Neutrophil (primary cell): Measurements from ENCODE around the gene SYNE3.
A peak's percentile ranks its signal among the peaks of the same experiment; 100 is the strongest.

ENCODE experiments used
- H3K27ac ChIP-seq: fragments of 200-600 bp; sonication (generic); 2 replicates; pipeline ENCODE4 v1.5.1; 2016; ENCODE audit warnings: mild to moderate bottlenecking, moderate library complexity
- H3K27me3 ChIP-seq: fragments of 200-600 bp; sonication (generic); 2 replicates; pipeline ENCODE4 v1.6.0; 2016; ENCODE audit warnings: mild to moderate bottlenecking
- H3K36me3 ChIP-seq: fragments of 200-600 bp; sonication (generic); 2 replicates; pipeline ENCODE4 v1.5.1; 2017
- H3K4me1 ChIP-seq, 2 experiments: fragments of 200-600 bp in 1 of 2; sonication (generic) in 1 of 2; 1 replicate in 1 of 2; 2 replicates in 1 of 2; pipeline versions ENCODE4 v1.5.1 to v1.6.1; 2013 to 2016; ENCODE audit warnings: low read depth in 1 of 2, low read length in 1 of 2, mild to moderate bottlenecking in 1 of 2, moderate library complexity in 1 of 2; ENCODE audit not compliant: control insufficient read depth in 1 of 2, insufficient read depth in 1 of 2
- H3K4me3 ChIP-seq, 2 experiments: fragments of 200-600 bp in 1 of 2; sonication (generic) in 1 of 2; 1 replicate in 1 of 2; 2 replicates in 1 of 2; pipeline ENCODE4 v1.5.1; 2013 to 2016; ENCODE audit warnings: low read depth in 1 of 2, low read length in 1 of 2, mild to moderate bottlenecking in 1 of 2, moderate library complexity in 1 of 2
- H3K9me3 ChIP-seq: fragments of 200-600 bp; sonication (generic); 2 replicates; pipeline ENCODE4 v1.5.1; 2016
- TF ChIP-seq, protein P1 (sequence below): fragments of 200-600 bp; sonication (generic); IDR thresholded peaks from 2 replicates; pipeline ENCODE4 v1.5.1; 2016; ENCODE audit warnings: antibody characterized with exemption

SYNE3 gene, protein sequence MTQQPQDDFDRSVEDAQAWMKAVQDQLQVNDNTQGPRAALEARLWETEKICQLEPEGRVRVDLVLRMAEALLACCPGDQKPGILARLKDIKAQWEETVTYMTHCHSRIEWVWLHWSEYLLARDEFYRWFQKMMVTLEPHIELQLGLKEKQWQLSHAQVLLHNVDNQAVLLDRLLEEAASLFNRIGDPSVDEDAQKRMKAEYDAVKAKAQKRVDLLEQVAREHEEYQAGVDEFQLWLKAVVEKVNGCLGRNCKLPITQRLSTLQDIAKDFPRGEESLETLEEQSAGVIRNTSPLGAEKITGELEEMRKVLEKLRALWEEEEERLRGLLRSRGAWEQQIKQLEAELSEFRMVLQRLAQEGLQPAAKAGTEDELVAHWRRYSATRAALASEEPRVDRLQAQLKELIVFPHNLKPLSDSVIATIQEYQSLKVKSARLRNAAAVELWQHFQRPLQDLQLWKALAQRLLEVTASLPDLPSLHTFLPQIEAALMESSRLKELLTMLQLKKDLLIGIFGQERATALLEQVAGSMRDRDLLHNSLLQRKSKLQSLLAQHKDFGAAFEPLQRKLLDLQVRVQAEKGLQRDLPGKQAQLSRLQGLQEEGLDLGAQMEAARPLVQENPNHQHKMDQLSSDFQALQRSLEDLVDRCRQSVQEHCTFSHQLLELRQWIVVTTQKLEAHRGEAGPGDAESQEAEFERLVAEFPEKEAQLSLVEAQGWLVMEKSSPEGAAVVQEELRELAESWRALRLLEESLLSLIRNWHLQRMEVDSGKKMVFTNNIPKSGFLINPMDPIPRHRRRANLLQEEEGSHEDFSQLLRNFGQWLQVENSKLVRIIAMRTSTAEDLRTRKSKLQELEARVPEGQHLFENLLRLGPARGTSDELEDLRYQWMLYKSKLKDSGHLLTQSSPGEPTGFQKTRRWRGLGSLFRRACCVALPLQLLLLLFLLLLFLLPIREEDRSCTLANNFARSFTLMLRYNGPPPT

DNA sequence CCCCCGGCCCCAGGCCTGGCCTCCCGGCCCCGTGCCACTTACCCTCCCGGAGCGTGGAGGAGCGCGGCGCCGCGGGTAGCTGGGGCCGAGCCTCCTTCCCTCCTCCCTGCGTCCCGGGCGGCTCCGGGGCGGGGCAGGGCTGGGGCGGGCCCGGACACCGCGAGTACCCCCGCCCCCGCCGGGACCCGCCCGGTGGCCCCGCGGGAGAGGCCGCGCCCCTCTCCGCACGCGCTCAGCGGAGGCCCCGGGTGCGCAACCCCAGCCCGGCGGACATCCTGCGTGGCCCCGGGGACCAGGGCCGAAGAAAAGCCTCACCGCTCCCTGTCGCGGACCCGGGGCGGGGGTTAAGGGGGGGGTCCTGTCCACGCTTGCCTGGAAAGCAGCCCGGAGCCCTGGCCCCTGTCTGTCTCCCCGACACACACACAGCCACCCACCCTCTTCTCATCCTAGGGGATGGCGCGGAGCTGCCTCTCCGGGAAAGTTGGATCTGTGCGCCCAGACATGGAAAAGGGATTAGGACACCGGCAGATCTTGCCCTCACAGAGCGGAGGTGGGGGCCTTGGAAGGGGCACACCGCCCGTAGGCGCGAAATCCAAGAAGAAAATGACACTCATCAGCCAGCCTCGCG lies at the start of gene SYNE3:
TSS of gene SYNE3 (minus strand) at position 97 of the 628 bp plus-strand sequence. CDS start 40,829 bp downstream, outside the sequence.
- H3K27ac ChIP-seq, result peak within 1 kb of the TSS; percentile 88
- no peaks in the 10 kb centered on the region for H3K27me3 ChIP-seq
- TF ChIP-seq, protein P1, sequence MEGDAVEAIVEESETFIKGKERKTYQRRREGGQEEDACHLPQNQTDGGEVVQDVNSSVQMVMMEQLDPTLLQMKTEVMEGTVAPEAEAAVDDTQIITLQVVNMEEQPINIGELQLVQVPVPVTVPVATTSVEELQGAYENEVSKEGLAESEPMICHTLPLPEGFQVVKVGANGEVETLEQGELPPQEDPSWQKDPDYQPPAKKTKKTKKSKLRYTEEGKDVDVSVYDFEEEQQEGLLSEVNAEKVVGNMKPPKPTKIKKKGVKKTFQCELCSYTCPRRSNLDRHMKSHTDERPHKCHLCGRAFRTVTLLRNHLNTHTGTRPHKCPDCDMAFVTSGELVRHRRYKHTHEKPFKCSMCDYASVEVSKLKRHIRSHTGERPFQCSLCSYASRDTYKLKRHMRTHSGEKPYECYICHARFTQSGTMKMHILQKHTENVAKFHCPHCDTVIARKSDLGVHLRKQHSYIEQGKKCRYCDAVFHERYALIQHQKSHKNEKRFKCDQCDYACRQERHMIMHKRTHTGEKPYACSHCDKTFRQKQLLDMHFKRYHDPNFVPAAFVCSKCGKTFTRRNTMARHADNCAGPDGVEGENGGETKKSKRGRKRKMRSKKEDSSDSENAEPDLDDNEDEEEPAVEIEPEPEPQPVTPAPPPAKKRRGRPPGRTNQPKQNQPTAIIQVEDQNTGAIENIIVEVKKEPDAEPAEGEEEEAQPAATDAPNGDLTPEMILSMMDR, result no peak
- H3K36me3 ChIP-seq, result no peaks in the 10 kb centered on the region
- peaks cover 71 to 86% of the 10 kb centered on the region in 2 experiments for H3K4me1 ChIP-seq
- peak within 1 kb of the TSS; percentile 72 to 82 for H3K4me3 ChIP-seq
- H3K9me3 ChIP-seq, result no peaks in the 10 kb centered on the region

DNA sequence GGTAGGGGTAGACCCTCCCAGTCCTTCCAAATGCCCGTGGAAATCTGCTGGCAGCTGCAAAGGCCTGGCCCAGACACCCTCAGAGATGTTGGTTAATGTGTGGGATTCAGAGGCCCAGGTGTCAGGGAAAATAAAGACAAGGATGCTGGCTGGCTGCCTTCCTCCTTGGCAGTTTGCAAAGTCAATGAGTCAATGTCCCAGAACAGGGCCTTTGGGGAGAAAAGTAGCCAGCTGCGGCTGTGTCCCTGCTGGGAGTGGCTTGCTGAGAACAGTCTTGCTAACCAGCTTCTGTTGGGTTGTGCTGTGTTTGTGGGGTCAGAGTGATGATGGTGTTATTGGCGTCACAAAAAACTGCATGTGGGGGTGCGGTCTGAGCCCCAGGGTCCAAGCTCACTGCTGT lies 47.6 kb upstream of the SYNE3 start:
- H3K4me3 ChIP-seq, result no peak overlapping the region
- TF ChIP-seq, protein P1, result no peak
- H3K9me3 ChIP-seq, result no peaks in the 10 kb centered on the region
- peaks cover 23% of the 10 kb centered on the region for H3K27me3 ChIP-seq
- H3K4me1 ChIP-seq, result no peaks in the 10 kb centered on the region
- H3K36me3 ChIP-seq, result no peaks in the 10 kb centered on the region
- H3K27ac ChIP-seq, result no peak overlapping the region

- Histone ChIP-seq H3K9me3 (no peaks in the 10 kb centered on the region), H3K27ac (no peak overlapping the region), H3K36me3 (no peaks in the 10 kb centered on the region), H3K4me1 (no peaks in the 10 kb centered on the region), H3K27me3 (peaks cover 15% of the 10 kb centered on the region), H3K4me3 (no peak overlapping the region)
- TF ChIP-seq, protein P1, result no peak
These were observed 46.6 kb upstream of the SYNE3 start for GRCh38 chr14:95562892-95563685.

DNA sequence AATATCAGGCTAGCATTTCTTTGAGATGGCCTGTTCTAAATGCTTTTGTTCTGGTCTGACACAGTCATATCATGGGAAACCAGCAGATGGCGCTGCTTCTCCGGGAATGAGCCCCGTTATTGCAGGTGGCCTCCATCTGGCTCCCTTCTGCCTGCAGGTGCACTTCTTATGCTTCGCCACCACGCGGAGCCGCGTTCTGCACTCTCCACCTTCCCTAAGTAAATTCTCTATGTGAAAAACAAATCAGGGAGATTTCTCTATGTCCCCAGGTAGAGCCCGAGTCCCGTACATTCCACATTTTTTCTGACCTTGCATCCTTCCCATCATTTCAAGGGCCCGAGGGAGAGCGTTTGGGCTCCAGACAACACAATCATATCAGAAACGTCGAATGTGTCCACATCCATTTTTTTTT lies 44.6 kb upstream of the SYNE3 start:
- Histone ChIP-seq H3K27me3 (peaks cover 15% of the 10 kb centered on the region), H3K36me3 (no peaks in the 10 kb centered on the region), H3K9me3 (no peaks in the 10 kb centered on the region), H3K4me3 (no peak overlapping the region), H3K27ac (no peak overlapping the region), H3K4me1 (no peaks in the 10 kb centered on the region)
- TF ChIP-seq, protein P1, result peak; percentile 73
